HK-2 (cell line): ENCODE measurements around the gene CFAP100.

ENCODE experiments used
- DNase-seq: peaks from one replicate; pipeline ENCODE4 v3.0.0-alpha.2; 2018; ENCODE audit not compliant: unreplicated experiment

The CFAP100 gene

GRCh38 chr3:126356373-126357264 is 38.1 kb upstream of the CFAP100 start:
- no peak for DNase-seq

- DNase-seq, result peak; percentile 80
Measured at GRCh38 chr3:126357295-126358037, 37.2 kb upstream of the CFAP100 start, which contains the start of gene KLF15. KLF15 (minus strand) TSS chr3:126357408; CDS start chr3:126352922, 4,486 bp downstream.

- DNase-seq, result no peak
Measured at GRCh38 chr3:126358038-126358815, 36.5 kb upstream of the CFAP100 start.

- no peak for DNase-seq
Measured at GRCh38 chr3:126358816-126359181, 35.9 kb upstream of the CFAP100 start.

GRCh38 chr3:126360046-126360713 is 34.5 kb upstream of the CFAP100 start:
- DNase-seq, result no peak

- DNase-seq, result no peak
Measured at GRCh38 chr3:126360714-126361060, 34.0 kb upstream of the CFAP100 start.

GRCh38 chr3:126361211-126361610 is 33.5 kb upstream of the CFAP100 start:
- DNase-seq, result no peak

- DNase-seq, result no peak
Measured at GRCh38 chr3:126364130-126364695, 30.5 kb upstream of the CFAP100 start.

- DNase-seq, result no peak
Measured at GRCh38 chr3:126364731-126365301, 29.9 kb upstream of the CFAP100 start.

- DNase-seq, result no peak
Measured at GRCh38 chr3:126365351-126366277, 29.1 kb upstream of the CFAP100 start.

GRCh38 chr3:126367316-126367805 is 27.3 kb upstream of the CFAP100 start:
- peak; percentile 30 for DNase-seq

- no peak for DNase-seq
Measured at GRCh38 chr3:126369490-126369889, 25.2 kb upstream of the CFAP100 start.

GRCh38 chr3:126370055-126370454 is 24.7 kb upstream of the CFAP100 start:
- DNase-seq, result no peak

- DNase-seq, result no peak
Measured at GRCh38 chr3:126370606-126371005, 24.1 kb upstream of the CFAP100 start.

- no peak for DNase-seq
Measured at GRCh38 chr3:126371096-126371705, 23.5 kb upstream of the CFAP100 start.

- DNase-seq, result no peak
Measured at GRCh38 chr3:126372413-126373145, 22.1 kb upstream of the CFAP100 start.

- no peak for DNase-seq
Measured at GRCh38 chr3:126373146-126373613, 21.5 kb upstream of the CFAP100 start.
